Measurements from ENCODE around the gene GPR82. TPM values are rescaled to one million over a fixed set of nuclear protein-coding genes. Genes with fewer than 3 reads are reported as not detected.

GPR82 gene
- polyA plus RNA-seq, 1 donor (not counting 4 experiments of a cell fraction or from before 2014, with no cell fraction given): not detected

DNA sequence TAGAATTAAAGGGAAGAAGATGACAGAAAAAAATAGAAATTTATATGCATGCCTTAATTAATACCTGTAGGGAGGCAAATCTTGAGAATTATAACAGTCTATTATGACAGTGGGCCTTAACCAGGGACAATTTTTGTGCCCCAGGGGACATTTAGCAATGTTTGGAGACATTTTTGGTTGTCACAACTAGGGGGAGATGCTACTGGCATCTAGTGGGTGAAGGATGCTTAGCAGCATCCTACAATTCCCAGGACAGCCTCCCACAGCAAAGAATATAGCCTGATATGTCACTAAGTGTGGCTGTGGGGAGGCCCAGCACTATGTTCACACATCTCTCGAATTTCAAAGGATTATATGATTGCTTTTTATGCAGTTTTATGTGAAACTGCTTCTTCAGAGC is 10.5 kb downstream of the GPR82 start:
- H3K79me2 ChIP-seq (ENCODE audit: control insufficient read depth, insufficient read depth, low read length): no peaks in the 10 kb centered on the region
- H4K20me1 ChIP-seq (ENCODE audit: control insufficient read depth, extremely low read depth, insufficient read depth, low read length): no peaks in the 10 kb centered on the region
- FAIRE-seq (no peak), DNase-seq (ENCODE audit: low read depth, low spot score) (no peak)
- dilution Hi-C loops (cut with MboI; ENCODE audit: extremely low pct_ligation_motif_present, low sequenced_read_pairs): no loop called here
- H3K4me2 ChIP-seq (ENCODE audit: control insufficient read depth, extremely low read depth, insufficient read depth, low read depth, low read length): no peak overlapping the region
- no peak overlapping the region for H3K9ac ChIP-seq (ENCODE audit: control insufficient read depth, extremely low read depth, insufficient read depth, low read length)
- no peak overlapping the region for H3K4me3 ChIP-seq (ENCODE audit: control insufficient read depth in 2 of 3, extremely low read depth in 1 of 3, insufficient read depth in 2 of 3, low read depth in 1 of 3, low read length in 3 of 3)
- no peaks in the 10 kb centered on the region for H3K4me1 ChIP-seq (ENCODE audit: control insufficient read depth, extremely low read depth, insufficient read depth, low read length)
- H2AFZ ChIP-seq (ENCODE audit: control insufficient read depth, low read length): no peak overlapping the region
- no peaks in the 10 kb centered on the region for H3K9me1 ChIP-seq (ENCODE audit: control insufficient read depth, extremely low read depth, insufficient read depth, low read length)
- no peak for TF ChIP-seq EZH2 (IDR thresholded peaks at IDR 0.05; ENCODE audit: low read length)
- TF ChIP-seq, protein P1, sequence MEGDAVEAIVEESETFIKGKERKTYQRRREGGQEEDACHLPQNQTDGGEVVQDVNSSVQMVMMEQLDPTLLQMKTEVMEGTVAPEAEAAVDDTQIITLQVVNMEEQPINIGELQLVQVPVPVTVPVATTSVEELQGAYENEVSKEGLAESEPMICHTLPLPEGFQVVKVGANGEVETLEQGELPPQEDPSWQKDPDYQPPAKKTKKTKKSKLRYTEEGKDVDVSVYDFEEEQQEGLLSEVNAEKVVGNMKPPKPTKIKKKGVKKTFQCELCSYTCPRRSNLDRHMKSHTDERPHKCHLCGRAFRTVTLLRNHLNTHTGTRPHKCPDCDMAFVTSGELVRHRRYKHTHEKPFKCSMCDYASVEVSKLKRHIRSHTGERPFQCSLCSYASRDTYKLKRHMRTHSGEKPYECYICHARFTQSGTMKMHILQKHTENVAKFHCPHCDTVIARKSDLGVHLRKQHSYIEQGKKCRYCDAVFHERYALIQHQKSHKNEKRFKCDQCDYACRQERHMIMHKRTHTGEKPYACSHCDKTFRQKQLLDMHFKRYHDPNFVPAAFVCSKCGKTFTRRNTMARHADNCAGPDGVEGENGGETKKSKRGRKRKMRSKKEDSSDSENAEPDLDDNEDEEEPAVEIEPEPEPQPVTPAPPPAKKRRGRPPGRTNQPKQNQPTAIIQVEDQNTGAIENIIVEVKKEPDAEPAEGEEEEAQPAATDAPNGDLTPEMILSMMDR (optimal IDR thresholded peaks at IDR 0.05 in 1 of 3, IDR thresholded peaks at IDR 0.05 in 1 of 3, conservative IDR thresholded peaks at IDR 0.05 in 1 of 3; ENCODE audit: extremely low read depth in 1 of 3, insufficient read depth in 2 of 3, low read length in 3 of 3): peak; percentile 29 to 52 (median 51)
- H3K27me3 ChIP-seq (ENCODE audit: control insufficient read depth, extremely low read depth, insufficient read depth, low read length): no peaks in the 10 kb centered on the region
- H3K9me3 ChIP-seq (ENCODE audit: control insufficient read depth, low read depth, low read length): no peaks in the 10 kb centered on the region
- H3K36me3 ChIP-seq (ENCODE audit: control insufficient read depth in 2 of 2, extremely low read depth in 1 of 2, insufficient read depth in 2 of 2, low read length in 2 of 2): no peaks in the 10 kb centered on the region
- no peak overlapping the region for H3K27ac ChIP-seq (ENCODE audit: control insufficient read depth, insufficient read depth, low read length)

DNA sequence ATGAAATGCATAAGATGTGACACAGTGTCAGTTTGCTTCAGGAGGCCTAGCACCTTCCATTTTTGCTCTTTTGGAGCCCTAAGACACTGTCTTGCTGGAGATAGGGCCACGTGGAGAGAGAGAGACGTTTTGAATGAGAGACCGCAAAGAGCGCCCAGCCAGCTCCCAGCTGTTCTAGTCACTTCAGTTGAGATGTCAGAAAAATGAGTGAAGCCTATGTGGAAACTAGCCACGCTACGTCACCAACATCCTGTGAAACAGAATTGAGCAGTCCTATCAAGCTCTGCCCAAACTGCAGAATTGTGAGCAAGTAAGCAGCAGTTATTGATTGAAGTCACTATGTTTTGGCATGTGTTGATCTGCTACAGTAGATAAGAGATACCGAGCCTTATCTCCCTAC is 13.1 kb downstream of the GPR82 start:
- FAIRE-seq (no peak), DNase-seq (ENCODE audit: low read depth, low spot score) (no peak)
- H4K20me1 ChIP-seq (ENCODE audit: control insufficient read depth, extremely low read depth, insufficient read depth, low read length): no peaks in the 10 kb centered on the region
- no peaks in the 10 kb centered on the region for H3K79me2 ChIP-seq (ENCODE audit: control insufficient read depth, insufficient read depth, low read length)
- no peak overlapping the region for H2AFZ ChIP-seq (ENCODE audit: control insufficient read depth, low read length)
- TF ChIP-seq, protein P1 (optimal IDR thresholded peaks at IDR 0.05 in 1 of 3, IDR thresholded peaks at IDR 0.05 in 1 of 3, conservative IDR thresholded peaks at IDR 0.05 in 1 of 3; ENCODE audit: extremely low read depth in 1 of 3, insufficient read depth in 2 of 3, low read length in 3 of 3): no peak
- no peak for TF ChIP-seq EZH2 (IDR thresholded peaks at IDR 0.05; ENCODE audit: low read length)
- no peak overlapping the region for H3K9ac ChIP-seq (ENCODE audit: control insufficient read depth, extremely low read depth, insufficient read depth, low read length)
- no peak overlapping the region for H3K4me3 ChIP-seq (ENCODE audit: control insufficient read depth in 2 of 3, extremely low read depth in 1 of 3, insufficient read depth in 2 of 3, low read depth in 1 of 3, low read length in 3 of 3)
- no peaks in the 10 kb centered on the region for H3K9me3 ChIP-seq (ENCODE audit: control insufficient read depth, low read depth, low read length)
- no peak overlapping the region for H3K4me2 ChIP-seq (ENCODE audit: control insufficient read depth, extremely low read depth, insufficient read depth, low read depth, low read length)
- no peaks in the 10 kb centered on the region for H3K4me1 ChIP-seq (ENCODE audit: control insufficient read depth, extremely low read depth, insufficient read depth, low read length)
- no peaks in the 10 kb centered on the region for H3K36me3 ChIP-seq (ENCODE audit: control insufficient read depth in 2 of 2, extremely low read depth in 1 of 2, insufficient read depth in 2 of 2, low read length in 2 of 2)
- dilution Hi-C loops (cut with MboI; ENCODE audit: extremely low pct_ligation_motif_present, low sequenced_read_pairs): no loop called here
- H3K27ac ChIP-seq (ENCODE audit: control insufficient read depth, insufficient read depth, low read length): no peak overlapping the region
- no peaks in the 10 kb centered on the region for H3K9me1 ChIP-seq (ENCODE audit: control insufficient read depth, extremely low read depth, insufficient read depth, low read length)
- no peaks in the 10 kb centered on the region for H3K27me3 ChIP-seq (ENCODE audit: control insufficient read depth, extremely low read depth, insufficient read depth, low read length)
